ENCODE measurements around the gene GALNT15.

Gene GALNT15

DNA sequence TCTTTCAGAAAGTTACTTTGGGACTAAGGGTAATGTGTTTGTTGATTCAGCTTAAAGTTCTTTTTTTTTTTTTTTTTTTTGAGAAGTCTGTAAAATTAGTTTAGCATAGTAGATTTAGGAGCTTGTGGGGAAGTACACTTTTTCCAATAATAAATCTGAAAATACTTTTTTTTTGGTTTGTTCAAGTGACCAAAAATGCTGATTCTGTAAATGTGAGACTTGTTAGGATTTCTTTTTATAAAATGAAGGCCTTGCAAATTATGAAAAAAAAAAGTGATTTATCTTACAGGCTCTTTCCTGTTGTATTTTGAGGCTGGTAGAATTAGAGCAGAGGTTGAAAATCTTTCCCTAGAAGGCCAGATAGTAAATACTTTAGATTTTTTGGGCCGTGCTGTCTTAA, 98.1 kb downstream of the GALNT15 start:
- in situ Hi-C loops (cut with HindIII; ENCODE audit: low sequenced_read_pairs), result no loop called here

DNA sequence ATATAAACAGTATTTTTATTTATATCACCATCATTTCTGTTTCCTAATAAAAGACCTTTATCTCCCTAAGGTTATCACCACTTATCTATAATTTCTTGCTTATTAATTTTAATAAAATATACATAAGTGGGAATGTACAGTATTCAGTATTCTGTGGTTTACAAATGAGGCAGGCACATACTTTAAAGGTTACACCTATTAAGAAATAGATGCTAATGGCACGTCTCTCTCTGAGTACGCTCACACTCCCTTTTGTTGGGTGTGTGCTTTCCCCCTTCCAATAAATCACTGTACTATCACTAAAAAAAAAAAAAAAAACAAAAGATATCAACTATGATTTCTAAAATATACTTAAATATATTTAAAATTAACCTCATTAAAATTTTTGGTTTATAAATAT, 99.4 kb downstream of the GALNT15 start:
- in situ Hi-C loops (cut with HindIII; ENCODE audit: low sequenced_read_pairs), result no loop called here

DNA sequence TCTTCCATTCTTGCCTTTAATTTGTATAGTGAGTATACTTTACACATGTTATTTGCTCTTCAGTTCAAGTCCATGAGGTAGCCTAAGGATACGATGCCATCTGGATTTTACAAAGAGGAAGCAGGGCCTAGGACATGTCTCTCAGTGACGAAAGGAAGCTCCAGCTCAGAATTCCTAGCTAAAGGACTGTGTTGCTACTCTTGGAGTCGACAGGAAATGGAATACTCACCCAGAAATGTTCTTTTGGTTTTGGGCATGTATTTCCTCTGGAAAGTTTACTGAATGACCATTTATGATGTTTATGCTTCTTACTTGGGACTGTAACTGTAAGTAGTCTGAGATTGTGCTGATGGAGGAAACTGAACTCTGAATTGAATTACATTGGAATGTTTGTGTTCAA, 103.0 kb downstream of the GALNT15 start:
- in situ Hi-C loops (cut with HindIII; ENCODE audit: low sequenced_read_pairs), result no loop called here

DNA sequence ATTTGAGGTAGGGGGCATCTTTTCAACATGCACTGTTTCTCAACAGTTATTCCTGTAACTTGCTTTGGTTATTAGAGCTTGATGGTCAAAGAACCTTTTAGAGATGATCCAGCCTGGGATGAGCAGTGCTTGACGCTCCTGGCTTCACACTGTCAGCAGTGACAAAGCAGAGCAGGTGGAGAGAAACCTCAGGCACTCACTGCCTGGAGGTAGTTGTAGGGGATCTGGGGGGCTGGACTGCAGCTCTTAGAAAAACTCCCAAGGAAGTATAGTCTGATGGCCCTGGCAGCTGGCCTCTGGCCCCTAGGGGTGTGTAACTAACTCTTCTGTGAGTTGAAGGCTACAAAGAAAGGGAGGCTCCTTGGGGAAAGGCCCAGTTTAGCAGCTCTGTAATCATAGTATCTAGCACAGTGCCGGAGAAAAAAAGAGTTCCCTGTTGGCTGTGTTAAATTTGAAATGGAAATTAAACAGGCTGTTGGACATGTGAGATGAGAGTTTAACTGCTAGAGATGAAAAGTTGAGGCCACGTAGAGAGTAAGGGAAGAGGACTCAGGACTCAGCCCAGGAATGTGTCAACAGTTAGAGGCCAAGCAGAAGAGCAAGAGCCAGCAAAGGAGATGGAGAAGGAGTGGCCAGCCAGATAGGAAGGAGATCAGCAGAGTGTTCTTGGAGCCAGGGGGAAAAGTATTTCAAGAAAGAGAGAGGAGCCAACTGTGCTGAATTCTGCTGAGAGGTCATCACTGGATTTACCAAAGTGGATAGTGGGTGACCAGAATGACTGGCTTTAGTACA, 104.7 kb downstream of the GALNT15 start:
- in situ Hi-C loops (cut with HindIII; ENCODE audit: low sequenced_read_pairs), result no loop called here

DNA sequence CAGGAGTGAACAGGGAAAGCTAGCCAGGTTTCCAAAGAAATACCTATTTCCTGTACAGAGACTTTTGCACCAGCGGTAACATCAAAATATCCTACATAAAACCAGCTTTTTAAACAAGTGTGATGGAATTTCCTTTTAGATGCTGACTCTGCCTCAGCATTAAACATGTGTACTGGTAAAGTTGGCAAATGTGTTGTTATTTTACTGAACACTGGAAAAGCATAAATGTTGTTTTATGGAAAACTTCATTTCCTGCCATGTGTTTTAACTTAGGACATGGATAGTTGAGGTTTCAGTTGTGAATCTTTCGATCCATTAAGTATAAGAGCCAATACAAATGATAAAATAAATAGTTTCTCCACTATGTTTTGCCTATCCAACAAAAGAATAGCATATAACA, 106.2 kb downstream of the GALNT15 start:
- in situ Hi-C loops (cut with HindIII; ENCODE audit: low sequenced_read_pairs), result no loop called here
